ENCODE measurements around the gene GADD45A.

DNA sequence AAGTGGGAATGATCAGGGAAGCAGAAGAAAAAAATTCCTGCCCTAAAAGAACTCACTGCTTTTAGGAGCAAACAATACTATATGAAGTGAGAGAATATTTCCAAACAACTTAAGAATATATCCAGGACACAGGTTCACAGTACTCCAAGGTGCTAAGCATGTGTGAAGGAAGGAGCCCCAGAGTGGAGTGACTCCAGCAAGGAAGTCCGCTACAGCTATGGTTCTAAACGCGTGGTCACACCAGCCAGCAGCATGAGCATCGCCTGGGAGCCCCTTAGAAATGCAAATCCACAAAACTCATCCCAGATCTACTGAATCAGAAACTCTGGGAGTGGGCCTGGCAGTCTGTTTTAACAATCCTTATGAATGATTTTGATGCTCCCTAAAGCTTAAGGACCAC lies 36.1 kb downstream of the GADD45A start:
- TF ChIP-seq POLR2AphosphoS5 (IDR thresholded peaks at IDR 0.05; ENCODE audit: borderline replicate concordance, low read depth, low read length), result no peak
- TF ChIP-seq EZH2 (IDR thresholded peaks at IDR 0.05), result no peak
- no peak for TF ChIP-seq FOXP2 (optimal IDR thresholded peaks at IDR 0.05; ENCODE audit: control extremely low read depth, extremely low read length, insufficient read depth)

Measured in SK-N-MC (cell line).